Thyroid gland (tissue), 4 donors: Measurements from ENCODE around the gene RUNX2.
"Not testable (repeated sequence)": the region's sequence is repeated elsewhere in the genome, so short reads cannot be mapped to it uniquely, and the experiment has no call there.

Experiments used
- CTCF ChIP-seq, 6 experiments: fragments of 200-600 bp in 3 of 6; fragments of 450-650 bp in 3 of 6; sonication (generic) in 3 of 6; IDR thresholded peaks; one replicate each; pipeline ENCODE4 v1.5.1; 2016 to 2019; ENCODE audit warnings: antibody characterized with exemption in 6 of 6, mild to moderate bottlenecking in 2 of 6, inconsistent platforms in 1 of 6, moderate library complexity in 1 of 6
- POLR2A ChIP-seq, 2 donors: fragments of 450-650 bp; IDR thresholded peaks; one replicate each; pipeline ENCODE4 v1.6.1; 2017; ENCODE audit warnings: antibody characterized with exemption in 2 of 2, mild to moderate bottlenecking in 2 of 2, moderate library complexity in 1 of 2

- not testable (repeated sequence) for TF ChIP-seq POLR2A, CTCF (IDR thresholded peaks at IDR 0.05)
These were observed 41.4 kb upstream of the RUNX2 start for GRCh38 chr6:45286707-45287106.
